GM06990 (cell line): ENCODE results near the gene SPOCK3.

Experiments used
- DNase-seq: peaks from one replicate; pipeline ENCODE4 v3.0.0-alpha.2; 2011; ENCODE audit not compliant: insufficient read length; ENCODE audit errors: extremely low read depth
- H3K27me3 ChIP-seq: replicated peaks from 2 replicates; pipeline ENCODE4 v1.6.0; 2011; ENCODE audit warnings: low read length; ENCODE audit not compliant: control insufficient read depth, insufficient read depth
- H3K36me3 ChIP-seq: 2 replicates; pipeline ENCODE4 v1.5.1; 2011; ENCODE audit warnings: low read length; ENCODE audit not compliant: control insufficient read depth, insufficient read depth
- H3K4me3 ChIP-seq: replicated peaks from 2 replicates; pipeline ENCODE4 v1.5.1; 2011; ENCODE audit warnings: low read depth, mild to moderate bottlenecking, control low read depth, low read length
- CTCF ChIP-seq: IDR thresholded peaks from 2 replicates; pipeline ENCODE4 v1.5.1; 2011; ENCODE audit warnings: low read length, control low read depth, mild to moderate bottlenecking, inconsistent platforms; ENCODE audit not compliant: insufficient read depth, poor library complexity, severe bottlenecking

Gene SPOCK3

DNA sequence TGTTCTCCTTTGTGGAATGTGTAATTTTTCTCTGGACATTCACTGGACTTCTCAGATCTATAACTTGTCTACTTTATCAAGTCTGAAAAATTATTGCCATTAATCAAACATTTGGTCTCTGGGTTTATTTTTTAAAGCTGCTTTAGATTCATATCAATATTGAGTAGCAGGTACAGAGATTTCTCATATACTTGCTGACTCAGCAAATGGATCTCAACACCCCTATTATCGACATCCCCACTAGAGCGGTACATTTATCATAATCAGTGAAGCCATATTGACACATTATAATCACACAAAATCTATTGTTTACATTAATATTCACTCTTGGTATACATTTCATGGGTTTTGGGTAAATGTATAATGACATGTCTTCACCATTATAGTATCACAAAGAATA lies 268.7 kb downstream of the SPOCK3 start:
- no peak overlapping the region for H3K4me3 ChIP-seq
- TF ChIP-seq CTCF, result no peak
- no peaks in the 10 kb centered on the region for H3K27me3 ChIP-seq
- no peak for DNase-seq
- H3K36me3 ChIP-seq, result no peaks in the 10 kb centered on the region

GRCh38 chr4:166957451-166957850 lies 276.8 kb downstream of the SPOCK3 start:
- H3K36me3 ChIP-seq, result no peaks in the 10 kb centered on the region
- H3K27me3 ChIP-seq, result no peaks in the 10 kb centered on the region
- H3K4me3 ChIP-seq, result no peak overlapping the region
- TF ChIP-seq CTCF, result no peak
- no peak for DNase-seq

DNA sequence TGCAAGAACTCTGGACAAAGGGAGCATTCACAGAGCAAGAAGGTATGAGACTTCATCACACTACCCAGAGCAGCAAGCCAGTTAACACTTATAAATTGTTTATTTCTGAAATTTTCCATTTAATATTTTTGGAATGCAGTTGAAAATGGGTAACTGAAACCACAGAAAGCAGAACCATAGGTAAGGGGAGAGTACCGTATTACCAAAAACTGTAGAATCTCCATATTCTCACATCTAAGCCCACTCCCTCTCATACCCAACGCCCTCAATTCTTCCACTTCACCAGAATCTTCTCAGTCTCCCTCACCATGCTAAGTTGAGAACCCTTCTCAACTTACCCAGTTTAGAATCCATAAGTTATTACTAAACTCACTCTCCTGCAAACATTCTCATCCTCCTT lies 277.8 kb downstream of the SPOCK3 start:
- no peaks in the 10 kb centered on the region for H3K27me3 ChIP-seq
- no peak for TF ChIP-seq CTCF
- no peak for DNase-seq
- H3K36me3 ChIP-seq, result no peaks in the 10 kb centered on the region
- H3K4me3 ChIP-seq, result no peak overlapping the region

DNA sequence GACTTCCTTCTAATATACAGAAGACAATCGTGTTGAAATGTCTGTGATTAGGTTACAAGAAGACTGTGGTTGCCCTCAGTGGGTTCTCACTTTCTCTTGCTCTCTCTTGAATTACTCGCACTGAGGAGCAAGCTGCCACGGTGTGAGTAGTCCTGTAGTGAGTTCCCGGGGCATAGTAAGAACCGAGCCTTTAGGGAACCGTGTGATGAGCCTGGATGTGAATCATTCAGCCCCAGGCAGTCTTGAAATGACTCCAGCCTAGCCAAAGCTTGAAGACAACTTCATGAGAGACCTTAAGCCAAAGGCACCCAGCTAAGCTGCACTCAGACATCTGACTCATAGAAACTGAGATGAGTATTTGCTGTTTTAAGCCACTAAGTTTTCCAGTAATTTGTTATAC lies 292.7 kb downstream of the SPOCK3 start:
- no peak overlapping the region for H3K4me3 ChIP-seq
- DNase-seq, result peak; percentile 2

DNA sequence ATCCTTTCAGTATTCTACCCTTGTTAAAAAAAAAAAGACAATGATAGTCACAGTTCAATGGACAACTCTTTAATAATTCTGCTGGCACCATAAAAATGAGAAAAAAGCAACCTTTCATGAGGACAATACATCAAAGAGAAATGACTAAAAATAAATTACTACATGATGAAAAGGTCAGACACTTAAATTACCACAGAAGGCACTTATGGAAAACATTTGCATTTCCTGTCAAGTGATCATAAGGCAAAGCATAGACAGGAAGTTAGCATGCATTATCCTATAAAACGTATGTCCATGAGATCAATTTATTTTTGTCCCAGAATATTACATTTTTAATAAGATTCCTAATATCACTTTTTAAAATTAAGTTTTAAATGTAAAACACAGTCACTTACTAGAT lies 303.8 kb downstream of the SPOCK3 start:
- DNase-seq, result no peak
- Histone ChIP-seq H3K27me3 (no peaks in the 10 kb centered on the region), H3K4me3 (no peak overlapping the region), H3K36me3 (no peaks in the 10 kb centered on the region)
- no peak for TF ChIP-seq CTCF

More for the DNA sequence above, 292.7 kb downstream of the SPOCK3 start:
- no peaks in the 10 kb centered on the region for H3K36me3 ChIP-seq
- no peak for TF ChIP-seq CTCF
- no peaks in the 10 kb centered on the region for H3K27me3 ChIP-seq

DNA sequence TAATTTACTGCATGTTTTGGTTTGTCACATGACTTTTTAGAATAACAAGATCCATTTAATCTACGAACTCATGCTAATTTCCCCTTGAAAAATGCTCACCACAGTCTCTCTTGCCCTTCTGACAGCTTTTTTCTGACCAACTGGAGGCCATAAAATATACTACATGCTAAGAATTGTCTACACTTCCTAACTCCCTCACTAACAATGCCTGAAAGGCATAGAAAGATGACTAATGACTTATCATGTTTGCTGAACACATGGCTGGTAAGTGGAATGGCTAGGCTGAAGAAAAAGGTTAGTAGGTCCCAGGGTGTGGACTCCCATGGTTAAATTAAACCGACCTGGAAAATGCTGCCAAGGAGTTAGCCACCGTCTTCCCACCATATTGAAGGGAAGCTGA lies 309.9 kb downstream of the SPOCK3 start:
- no peaks in the 10 kb centered on the region for H3K27me3 ChIP-seq
- no peak for TF ChIP-seq CTCF

More for the DNA sequence above, 309.9 kb downstream of the SPOCK3 start:
- H3K4me3 ChIP-seq, result no peak overlapping the region
- H3K36me3 ChIP-seq, result no peaks in the 10 kb centered on the region
- DNase-seq, result no peak
